GM18951 (cell line): ENCODE measurements around the gene APCDD1L.

Experiments
- POLR2A ChIP-seq: IDR thresholded peaks from 4 replicates; pipeline ENCODE4 v1.6.1; 2011; ENCODE audit warnings: mild to moderate bottlenecking; ENCODE audit not compliant: insufficient read length, insufficient read depth; ENCODE audit errors: extremely low read depth
- in situ Hi-C: fragments of 300-500 bp; cut with MboI; formaldehyde crosslinking; loops from one replicate; pipeline ENCODE4 v1.12.0; 2022; ENCODE audit warnings: low sequenced_read_pairs, mixed read lengths, inconsistent platforms; ENCODE audit not compliant: unreplicated experiment

APCDD1L gene

DNA sequence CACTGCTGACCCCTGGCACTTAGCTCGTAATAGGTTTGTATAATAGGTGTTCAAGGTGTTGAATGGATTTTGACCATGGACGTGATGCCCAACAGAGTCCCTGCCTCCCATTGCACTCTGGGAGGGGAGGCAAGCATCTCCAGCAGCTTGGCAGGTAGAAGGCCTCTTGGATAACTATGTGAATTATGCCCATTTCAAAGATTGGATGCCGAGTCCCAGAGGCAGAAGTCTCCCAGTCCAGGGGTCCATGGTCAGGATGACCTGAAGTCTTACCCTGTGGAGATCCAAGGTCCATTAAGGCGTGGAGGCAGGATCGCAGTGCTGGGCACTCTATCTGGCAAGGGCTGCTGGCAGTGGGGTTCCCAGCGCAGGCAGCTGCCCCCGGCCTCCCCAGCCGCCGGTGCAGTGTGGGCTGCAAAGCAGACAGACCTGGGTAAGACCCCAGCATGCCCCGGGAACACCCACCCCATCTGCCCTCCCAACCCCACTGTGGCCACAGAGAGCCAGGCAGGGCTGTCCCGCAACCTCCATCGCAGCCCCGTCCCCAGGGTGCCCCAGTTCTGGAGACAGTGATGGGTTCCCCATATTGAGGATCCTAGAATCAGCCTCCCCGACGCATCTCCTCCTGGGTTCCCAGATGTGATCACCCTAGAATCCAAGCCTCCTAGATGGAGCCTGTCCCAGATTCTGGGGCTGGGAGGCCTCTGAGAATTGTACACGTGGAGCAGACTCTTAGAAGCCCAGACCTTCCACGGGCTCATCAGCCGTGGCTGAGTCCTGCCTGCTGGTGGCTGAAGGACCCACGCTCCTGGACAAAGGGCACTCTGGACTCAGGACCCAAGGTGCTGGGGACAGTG lies 44.6 kb downstream of the APCDD1L start:
- in situ Hi-C loops, result no loop called here
- no peak for TF ChIP-seq POLR2A

DNA sequence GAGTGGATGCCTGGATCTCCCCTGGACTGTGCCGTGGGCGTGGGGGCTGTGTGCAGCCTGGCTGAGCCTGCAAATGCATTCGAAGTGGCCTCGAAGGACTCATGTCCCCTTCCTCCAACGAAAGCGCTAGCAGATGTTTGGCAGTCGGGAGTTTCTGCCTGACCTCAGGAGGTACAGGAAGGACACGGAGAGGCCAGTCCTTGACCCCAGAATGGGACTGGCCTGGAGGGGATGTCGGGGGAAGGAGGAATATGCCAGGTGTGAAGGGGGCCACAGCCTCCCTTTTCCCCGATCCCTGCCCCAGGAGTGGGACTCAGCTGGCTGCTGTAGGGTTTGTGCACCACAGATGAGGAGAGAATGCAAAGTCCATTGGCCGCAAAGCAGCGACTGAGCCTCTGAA lies 45.6 kb downstream of the APCDD1L start:
- no peak for TF ChIP-seq POLR2A
- in situ Hi-C loops, result no loop called here

DNA sequence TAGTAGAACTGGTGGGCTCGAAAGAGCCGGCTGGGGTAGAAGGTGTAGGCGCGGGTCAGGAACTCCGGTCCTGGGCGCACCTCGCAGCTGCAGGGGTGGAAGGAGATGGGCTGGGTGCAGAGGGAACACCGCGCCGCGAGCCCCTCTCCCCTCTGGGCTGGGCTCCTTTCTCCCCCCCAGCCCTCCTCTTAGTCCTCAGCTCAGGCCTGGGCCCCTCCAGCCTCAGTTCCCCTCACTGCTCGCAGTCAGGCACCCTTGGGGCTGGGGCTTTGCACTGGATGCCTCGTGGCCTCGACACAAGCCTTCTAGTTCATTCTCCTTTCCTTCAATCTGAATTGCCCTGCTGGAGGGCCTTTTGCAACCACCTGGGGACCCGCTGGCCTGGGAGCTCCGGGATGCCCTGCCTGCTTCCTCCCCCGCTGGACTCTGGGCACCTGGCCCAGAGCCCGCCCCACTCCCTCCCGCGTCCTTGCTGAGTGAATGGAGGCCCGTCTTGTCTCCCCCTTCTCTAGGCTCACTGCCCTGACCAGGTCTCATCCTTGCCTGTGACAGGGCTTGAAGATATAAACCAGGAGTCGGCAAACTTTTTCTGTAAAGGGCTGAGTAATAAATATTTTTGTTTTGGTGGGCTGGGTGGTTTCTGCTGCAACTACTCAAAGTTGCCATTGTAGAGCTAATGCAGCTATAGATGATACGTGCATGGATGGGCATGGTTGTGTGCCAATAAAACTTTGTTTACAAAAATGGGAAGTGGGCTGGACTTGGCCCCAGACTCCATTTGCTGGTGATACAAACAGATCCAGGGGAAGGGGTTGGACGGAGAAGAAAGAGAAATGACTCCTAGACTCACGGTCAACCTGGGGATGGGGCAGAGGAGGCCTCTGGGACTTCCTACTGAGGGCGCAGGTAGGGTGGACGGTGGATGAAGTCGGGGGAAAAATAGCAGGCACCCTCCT lies 47.3 kb downstream of the APCDD1L start:
- in situ Hi-C loops, result no loop called here
- TF ChIP-seq POLR2A, result no peak

DNA sequence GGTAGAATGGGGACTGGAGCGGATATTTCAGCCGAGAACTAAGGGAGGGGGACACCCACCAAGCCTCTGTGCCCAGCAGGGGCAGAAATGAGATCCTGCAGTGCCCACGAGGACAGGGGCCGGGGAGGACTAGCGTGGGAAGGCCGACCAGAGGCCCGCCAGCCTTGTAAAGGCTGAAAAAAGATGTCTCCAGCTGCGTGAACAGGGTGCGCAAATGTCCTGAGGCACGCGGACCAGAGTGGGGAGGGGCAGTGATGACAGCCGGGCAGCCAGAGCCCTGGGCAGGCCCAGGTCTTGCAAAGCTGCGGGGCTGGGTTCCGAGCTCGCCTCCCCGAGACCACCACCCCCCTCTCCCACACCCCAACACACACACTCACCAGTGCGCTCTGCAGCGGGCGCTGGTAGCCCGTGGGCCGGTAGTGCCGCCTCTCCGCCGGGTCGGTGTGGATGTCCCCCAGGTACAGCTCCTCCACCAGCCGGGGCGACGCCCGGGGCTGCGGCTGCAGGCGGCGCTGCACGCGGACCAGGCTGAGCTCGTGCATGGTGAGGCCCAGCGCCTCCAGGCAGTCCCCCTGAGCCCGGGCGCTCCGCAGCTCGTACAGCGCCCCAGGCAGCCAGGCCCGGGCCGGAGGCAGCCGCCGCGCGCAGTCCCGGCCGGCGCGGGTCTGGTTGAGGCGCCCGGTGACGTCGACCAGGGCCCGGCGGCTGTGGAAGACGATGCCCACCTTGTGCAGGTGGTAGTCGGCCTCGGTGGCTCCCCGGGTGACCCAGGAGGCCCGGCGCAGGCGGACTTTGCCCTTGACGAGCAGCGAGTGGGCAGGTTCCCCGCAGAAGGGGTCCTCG lies 48.2 kb downstream of the APCDD1L start:
- in situ Hi-C loops, result no loop called here
- TF ChIP-seq POLR2A, result no peak

DNA sequence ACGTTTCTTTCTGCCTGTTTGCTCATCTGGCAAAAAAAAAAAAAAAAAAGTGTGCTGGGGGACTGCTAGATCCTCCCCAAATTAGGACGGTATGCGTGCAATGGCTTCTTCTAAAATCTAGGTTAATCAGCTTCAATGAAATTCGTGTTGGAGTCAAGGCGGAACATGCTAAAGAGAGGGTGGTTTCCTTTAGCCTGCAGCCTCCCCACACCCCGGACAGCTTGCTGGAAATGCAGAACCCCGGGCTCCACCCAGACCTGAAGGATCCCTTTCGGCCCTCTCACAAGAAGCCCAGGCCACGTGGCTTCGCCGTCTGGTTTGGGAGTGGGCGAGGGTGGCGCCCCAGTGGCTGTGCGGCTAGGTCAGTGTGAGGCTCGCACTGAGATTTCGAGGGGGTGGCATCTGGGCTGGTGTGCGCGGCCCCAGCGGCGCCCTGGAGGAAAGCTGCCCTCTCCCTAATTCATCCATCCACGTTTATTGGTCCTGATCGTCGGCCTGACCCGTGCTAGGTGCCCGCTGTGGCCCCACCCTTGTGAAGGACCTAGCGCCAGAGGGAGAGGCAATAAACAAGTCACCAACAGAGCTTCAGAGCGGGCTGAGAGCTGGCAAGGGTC lies 49.0 kb downstream of the APCDD1L start:
- TF ChIP-seq POLR2A, result no peak
- in situ Hi-C loops, result no loop called here

DNA sequence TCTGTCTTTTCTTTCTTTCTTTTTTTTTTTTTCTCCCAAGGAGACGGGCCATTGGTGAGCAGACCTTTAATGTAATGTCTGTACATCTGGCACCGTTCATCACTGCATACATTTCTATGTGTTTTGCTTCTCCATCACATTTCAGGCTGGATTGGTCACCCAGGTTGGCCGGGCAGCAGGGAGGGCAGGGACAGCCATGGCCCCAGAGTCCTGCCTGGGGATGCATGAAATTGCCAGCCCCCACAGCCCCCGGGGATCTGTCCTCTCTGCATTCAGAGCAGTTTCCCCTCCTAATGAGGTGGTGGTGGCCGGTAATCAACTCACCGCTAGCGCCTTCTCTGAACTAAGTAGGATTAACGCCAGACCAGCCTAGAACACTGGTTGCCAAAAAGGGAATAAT lies 50.4 kb downstream of the APCDD1L start:
- in situ Hi-C loops, result no loop called here

DNA sequence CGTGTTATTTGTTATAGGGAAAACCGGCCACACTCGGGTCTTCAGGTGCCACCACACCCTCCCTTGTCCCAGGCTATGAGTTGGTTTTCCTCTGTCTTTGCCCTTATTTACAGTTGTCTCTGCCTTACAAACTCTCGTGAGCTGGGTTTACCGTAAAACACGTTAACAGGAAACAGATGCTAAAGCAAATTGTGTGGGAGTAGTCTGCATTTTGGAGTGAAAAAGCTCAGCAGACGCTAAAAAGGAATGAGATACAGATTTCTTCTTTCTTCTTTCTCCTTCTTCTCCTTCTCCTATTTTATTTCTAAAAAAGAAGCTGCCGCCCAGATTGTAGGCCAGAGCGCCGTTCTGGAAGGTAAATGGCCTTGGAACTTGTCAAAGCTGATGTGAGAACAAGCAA lies 51.9 kb downstream of the APCDD1L start:
- in situ Hi-C loops, result no loop called here
- TF ChIP-seq POLR2A, result no peak

More for the DNA sequence above, 50.4 kb downstream of the APCDD1L start:
- TF ChIP-seq POLR2A, result no peak

DNA sequence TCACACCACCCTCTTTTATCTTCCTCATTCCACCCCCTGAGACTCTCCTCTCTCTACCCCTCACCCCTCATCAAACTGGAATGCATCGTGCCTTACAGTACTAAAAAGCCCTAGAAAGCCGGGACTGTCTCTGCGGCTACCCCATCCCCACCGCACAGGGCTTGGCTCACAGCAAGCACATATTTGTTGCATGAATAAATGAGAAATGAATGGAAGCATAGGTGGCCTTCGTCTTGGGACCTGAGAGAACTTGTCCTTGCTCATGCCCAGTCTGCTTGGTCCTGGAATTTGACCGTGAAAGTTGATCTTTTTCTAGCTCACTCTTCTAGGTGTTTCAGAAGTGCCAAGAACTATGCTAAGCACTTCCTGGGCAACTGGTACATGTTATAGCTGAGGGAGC lies 53.3 kb downstream of the APCDD1L start:
- in situ Hi-C loops, result no loop called here

DNA sequence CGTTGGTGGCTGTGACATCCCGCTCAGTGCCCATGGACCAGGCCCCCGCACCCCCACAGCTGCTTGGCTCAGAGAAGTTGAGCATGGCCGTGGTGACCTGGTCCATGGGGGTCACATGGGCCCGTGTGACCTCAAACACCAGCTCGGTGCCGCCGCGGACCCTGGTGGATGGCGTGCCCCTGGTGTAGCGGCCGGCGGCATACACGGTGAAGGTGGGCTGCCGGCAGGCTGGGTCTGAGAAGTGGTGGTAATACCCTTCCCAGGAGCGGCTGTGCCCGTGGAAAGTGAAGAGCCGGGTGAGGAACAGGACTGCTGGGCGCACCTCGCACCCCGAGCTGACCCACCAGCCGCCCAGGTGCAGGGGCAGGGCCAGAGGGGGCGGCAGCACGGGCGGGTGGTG lies 54.1 kb downstream of the APCDD1L start:
- no peak for TF ChIP-seq POLR2A
- in situ Hi-C loops, result no loop called here

More for the DNA sequence above, 53.3 kb downstream of the APCDD1L start:
- no peak for TF ChIP-seq POLR2A

DNA sequence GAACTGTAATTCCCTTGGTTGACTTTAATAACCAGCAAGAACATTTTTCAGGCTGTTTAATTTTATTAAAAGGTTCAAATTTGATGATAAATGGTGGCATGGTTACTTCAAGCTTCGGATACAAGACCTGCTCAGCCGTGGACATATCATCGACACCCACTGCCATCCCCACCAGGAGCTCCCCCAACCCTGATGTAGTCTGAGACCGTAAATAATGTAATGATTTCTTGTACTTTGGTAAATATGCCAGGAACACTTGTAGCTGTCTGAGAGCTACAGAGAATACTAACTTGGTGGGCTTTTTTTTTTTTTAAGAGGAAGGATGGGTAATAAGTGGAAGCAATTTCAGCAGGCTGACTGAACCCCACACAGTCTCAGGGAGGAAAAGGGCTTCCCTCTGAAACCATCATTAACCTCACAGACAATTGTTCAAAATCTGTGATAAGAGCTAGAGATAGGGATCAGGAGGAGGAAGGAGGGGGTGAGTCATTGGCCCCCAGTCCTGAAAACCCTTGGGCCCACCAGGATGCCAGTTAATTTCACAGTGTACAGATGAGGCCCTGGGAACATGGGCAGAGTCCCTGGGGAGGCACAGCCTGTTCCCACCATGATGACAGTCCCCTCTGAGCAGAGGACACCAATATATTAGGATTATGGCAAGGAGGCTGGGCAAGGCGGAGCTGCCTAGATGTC lies 56.0 kb downstream of the APCDD1L start:
- in situ Hi-C loops, result no loop called here
- no peak for TF ChIP-seq POLR2A

DNA sequence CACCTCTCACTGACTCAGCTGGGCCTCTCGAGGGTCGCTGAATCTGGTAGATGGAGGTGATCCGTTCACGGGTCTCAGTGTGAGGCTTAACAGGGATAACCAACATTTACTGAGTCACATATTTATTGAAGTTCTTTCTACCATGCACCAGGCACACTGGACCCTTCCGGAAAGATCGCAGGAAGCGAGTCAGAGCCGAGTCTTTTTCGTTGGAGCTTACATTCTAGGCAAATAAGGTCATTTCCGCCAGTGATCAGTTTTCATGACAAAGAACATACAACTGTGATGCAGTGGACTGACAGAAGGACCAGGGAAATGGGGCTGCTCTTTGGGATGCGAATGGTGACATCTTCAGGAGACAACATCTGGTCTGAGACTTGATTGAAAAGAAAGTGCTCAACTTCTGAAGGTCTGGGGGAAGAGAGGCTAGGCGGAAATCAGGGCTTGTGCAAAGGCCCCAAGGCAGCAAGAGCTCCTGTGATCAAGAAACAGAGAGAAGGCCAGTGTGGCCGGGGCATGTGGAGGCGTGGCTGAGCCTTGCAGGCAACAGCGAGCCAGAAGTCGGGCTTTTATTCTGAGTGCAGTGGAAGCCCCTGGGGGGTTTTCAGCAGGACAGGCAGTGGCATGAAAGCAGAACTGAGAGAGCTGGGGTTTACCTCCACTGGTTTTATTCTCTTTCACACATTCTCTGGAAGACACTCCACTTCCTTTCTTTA lies 56.7 kb downstream of the APCDD1L start:
- TF ChIP-seq POLR2A, result no peak
- in situ Hi-C loops, result no loop called here

DNA sequence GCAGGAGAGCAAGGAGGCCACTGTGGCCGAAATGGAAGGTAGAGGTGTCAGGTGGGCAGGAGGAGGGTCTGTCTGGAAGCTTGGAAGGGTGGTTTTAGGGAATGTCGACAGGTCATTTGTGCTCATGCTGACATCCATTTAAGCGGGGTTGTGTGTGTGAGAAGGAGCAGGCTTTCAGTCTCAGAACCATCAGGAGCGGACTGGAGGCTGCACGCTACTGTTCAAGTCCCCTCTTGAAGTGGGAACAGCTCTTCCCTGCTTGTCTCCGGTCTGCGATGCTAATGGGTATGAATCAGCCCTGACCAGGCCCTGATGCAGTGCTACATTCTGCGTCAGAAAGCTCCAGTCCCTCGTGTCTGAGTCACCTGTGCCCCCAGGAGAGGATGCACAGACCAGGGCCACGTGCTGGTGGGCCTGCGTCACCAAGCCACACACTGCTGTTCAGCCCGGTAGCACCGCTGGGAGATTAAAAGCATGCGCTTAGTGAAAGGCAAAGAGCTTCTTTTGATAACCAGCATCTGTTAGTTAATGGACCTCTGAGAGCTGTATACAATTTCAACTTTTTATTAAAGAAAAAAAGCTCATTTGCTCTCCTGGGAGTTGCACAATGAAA lies 58.0 kb downstream of the APCDD1L start:
- in situ Hi-C loops, result no loop called here
- no peak for TF ChIP-seq POLR2A
